COR-L47 (cell line): ENCODE measurements around the gene RTL10.

Source experiments
- DNase-seq: peaks from one replicate; lab custom pipeline; 2025; lab: John Stamatoyannopoulos, UW

RTL10 gene

GRCh38 chr22:19823191-19823901 is 31.3 kb downstream of the RTL10 start:
- DNase-seq, result no peak

DNA sequence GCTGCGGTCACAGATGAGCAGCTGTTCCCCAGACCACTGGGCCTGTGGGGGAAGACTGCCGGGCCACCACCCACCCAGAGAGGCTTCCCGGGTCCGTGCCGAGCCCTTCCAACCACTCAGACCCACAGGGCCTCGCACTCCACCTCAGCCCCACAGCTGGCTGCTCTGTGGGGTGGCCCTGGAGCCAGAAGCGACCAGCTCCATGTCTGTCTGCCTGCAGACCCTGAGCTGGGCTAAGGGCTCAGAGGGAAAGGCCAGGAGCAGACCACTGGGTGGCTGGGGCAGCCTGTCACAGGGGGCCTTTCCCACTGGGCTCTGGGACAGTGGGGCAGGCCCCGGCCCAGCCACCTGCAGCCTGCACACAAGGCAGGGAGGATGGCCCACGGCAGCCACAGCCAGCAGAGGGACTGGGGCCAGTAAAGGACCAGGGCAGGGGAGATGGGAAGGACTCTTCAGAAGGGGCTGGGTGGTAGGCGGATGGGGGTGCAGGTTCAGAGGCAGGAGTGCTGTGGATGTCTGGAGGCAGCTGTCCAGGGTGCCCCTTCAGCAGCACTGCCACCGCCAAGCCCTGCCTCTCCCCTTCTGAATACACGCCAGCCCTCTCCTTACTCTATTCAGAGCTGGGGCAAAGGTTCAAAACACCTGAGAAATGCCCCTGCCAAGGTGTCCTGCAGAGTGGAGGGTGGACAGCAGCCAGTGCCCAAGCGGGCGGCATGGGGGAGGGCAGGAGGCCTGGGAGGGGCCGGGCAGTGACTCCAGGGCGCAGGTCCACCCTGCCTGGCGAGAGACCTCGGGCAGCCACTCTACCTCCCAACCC is 32.2 kb downstream of the RTL10 start:
- no peak for DNase-seq

DNA sequence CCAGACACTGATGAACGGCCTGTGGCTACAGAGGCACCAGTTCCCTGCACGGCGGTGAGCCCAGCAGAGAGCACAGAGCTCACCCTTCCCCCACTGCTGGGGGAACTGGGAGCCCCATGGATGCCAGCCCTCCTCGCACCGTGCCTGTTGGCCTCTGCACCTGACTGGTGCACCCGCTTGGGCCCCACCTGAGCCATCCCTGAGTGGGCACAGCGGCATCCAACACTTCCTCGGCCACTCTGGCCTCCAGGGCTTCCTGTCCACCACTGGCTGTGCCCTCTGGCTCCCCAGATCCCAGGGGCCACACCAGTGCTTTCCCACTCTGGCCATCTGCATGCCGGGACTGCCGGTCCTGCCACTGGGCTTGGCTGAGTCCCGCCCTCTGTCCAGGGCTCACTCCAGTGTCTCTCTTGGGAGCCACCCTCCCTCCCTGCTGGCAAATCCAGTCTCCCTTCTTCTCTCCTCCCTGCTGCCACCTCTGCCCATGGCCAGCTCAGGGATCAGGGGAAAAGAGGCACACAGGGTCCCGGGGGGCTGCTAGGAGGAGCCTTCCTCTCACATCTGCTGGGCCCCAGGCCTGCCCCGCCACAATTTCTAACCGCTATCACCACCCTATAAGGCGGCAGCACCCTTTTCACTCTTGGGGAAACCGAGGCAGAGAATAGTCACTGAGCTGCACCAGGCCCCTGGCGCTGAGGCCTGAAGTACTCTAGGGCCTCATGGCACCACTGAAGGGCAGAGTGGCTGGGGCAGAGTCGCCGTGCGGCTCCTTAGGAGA is 33.0 kb downstream of the RTL10 start:
- DNase-seq, result no peak

- no peak for DNase-seq
Observed at GRCh38 chr22:19820880-19821522, 33.7 kb downstream of the RTL10 start.

GRCh38 chr22:19819911-19820879 is 34.5 kb downstream of the RTL10 start:
- no peak for DNase-seq

- DNase-seq, result no peak
Observed at GRCh38 chr22:19819208-19819910, 35.3 kb downstream of the RTL10 start.

- DNase-seq, result no peak
Observed at GRCh38 chr22:19818324-19819207, 36.1 kb downstream of the RTL10 start.

- no peak for DNase-seq
Observed at GRCh38 chr22:19816372-19817119, 38.1 kb downstream of the RTL10 start.

- no peak for DNase-seq
Observed at GRCh38 chr22:19815823-19816290, 38.8 kb downstream of the RTL10 start.

DNA sequence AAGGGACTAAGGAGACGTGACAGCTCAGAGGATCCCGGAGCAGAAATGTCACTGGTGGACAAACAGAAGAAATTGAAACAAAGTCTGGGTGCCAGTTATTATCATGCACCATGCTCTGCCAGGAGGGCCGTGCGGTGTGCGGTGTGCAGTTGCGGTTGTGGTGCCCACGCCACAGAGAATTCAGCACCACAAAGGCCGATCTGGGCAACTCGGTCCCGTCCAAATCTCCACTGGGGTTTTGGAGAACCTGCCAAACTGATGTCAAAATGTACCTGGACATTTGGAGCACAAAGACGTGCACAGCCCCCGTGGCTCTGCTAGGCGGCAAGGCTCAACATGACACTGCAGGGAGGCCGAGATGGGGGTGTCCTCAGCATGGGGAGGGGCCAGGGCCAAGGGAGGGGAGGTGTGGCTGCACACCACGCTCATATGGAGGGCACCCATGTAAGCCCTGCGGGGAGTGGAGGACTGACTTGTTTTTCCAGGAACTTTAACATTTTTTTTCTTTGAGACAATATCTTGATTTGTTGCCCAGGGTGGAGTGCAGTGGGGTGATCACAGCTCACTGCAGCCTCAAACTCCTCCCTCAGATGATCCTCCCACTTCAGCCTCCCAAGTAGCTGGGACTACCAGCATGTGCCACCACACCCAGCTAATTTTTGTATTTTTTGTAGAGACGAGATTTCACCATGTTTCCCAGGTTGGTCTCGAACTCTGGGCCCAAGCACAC is 39.4 kb downstream of the RTL10 start:
- DNase-seq, result no peak

- DNase-seq, result no peak
Observed at GRCh38 chr22:19814428-19814827, 40.2 kb downstream of the RTL10 start.

DNA sequence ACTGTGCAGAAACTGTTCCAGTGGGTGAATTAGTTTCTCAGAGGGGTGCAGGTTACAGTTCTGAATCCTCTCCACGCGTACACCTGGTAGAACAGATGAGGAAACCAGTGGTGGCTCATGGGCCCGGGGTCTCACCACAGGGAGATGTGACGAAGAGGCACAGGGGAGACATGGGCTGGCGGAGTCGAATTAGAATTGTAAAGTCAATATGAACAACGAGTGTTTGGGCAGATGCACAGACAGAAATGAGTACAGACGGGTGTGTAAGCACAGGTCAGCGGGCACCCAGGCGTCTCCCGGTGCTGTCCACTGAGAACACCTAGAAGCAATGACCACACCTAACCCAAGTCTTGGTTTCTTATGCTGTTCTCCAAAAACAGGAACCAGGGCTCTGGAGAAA is 41.8 kb downstream of the RTL10 start:
- DNase-seq, result no peak

GRCh38 chr22:19811811-19812771 is 42.6 kb downstream of the RTL10 start:
- DNase-seq, result peak; percentile 64

GRCh38 chr22:19811211-19811621 is 43.5 kb downstream of the RTL10 start:
- no peak for DNase-seq

- no peak for DNase-seq
Observed at GRCh38 chr22:19810381-19811201, 44.1 kb downstream of the RTL10 start.

DNA sequence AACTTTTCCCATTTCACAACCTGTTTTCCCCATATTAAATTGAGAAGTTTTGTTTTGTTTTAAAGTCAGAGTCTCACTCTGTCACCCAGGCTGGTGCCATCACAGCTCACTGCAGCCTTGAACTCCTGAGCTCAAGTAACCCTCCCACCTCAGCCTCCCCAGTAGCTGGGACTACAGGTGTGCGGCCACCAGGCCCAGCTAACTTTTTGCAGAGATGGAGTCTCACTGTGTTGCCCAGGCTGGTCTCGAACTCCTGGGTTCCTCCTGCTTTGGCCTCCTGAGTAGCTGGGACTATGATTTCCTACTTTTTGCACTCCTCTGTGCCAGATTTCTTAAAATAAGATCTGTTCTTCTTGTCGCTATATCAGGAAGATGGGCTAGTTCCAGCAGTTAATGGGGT is 44.9 kb downstream of the RTL10 start:
- no peak for DNase-seq
